NCI-H2029 treated with DMSO at 0.1 percent for 48 hours (cell line): ENCODE results near the gene HLCS.

Source experiments
- DNase-seq: peaks from one replicate; lab custom pipeline; 2025; lab: John Stamatoyannopoulos, UW

Gene HLCS

GRCh38 chr21:36806103-36806502, 160.4 kb downstream of the HLCS start:
- no peak for DNase-seq

DNA sequence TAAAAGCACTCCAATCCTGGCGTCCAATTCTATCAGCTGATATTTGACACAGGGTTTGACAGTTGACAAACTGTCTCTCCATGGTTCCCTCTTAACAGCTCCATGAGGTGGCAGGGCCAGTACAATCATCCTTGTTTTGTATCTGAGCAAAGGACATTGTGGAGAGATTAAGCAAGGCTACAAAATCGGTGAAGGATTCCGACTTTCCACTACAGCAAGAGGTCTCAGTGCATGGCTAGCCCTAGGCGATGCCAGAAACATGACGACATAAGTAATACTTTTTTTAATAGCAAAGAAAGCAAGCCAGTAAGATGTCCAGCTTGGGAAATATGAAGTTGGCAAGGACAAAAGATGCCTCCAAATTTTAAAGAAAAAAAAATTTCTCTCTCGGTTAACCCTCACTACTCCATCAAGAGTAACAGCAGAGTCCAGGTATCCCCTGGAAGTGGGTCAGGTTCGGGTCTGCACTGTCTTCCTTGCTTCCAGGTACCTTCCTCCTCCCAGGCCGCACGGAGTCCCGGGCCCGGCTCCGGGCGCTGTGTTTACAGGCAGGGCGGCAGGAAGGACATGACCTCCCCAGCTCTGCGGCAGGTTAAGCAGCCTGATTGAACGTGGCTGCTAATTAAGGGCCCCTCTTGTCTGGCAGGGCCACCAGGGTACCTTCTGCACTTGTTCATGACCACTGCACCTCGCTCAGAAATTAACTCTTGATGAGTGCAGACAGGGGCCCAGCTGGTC, 161.4 kb downstream of the HLCS start:
- DNase-seq, result no peak

DNA sequence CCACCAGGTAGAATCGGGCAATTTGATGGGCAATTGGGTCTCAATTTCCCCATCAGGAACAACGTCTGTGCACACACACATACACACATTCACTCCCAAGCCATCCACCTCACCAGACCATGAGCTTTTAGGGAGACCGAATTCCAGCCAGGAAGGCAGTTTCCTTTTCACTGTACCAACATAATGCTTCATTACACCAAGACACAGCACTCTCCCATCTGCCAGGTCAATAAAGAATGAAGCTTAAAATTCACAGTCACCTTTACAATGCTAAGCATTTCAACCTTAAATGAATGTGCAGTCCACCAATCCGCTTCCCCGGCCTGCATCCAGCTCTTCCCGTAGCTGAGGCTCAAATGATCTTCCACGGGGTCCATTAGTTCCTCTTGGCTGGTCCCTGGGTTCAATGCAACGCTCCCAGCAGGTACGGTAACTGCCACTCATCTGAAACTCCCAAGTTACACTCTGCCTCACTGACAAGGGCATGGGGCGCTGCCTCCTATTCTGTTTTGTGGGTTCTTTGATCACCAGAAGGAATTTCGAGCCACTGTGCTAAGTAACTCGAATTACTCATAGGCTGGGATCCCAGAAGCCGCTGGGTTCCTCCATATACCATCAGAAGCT, 162.5 kb downstream of the HLCS start:
- DNase-seq, result no peak

- DNase-seq, result no peak
These were observed 163.3 kb downstream of the HLCS start for GRCh38 chr21:36803051-36803645.

GRCh38 chr21:36800734-36801133, 165.7 kb downstream of the HLCS start:
- DNase-seq, result no peak

DNA sequence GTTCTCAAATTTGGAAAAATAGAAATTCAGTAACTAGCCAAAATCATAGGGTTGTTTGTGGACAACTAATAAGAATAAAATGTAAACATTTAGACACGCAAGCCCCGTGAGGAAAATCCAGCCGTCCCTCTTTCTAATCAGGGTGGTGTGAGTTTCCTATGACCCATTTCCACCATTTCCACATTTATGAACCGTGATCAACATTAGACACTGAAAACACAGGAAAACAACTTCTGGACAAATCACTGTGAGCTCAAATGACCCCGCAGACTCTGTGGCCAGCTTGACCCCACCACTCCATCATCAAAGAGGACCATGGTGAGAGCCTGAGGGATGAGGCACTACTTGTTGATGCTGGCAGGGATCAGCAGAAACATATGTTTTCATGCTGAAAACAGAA, 166.6 kb downstream of the HLCS start:
- DNase-seq, result no peak

DNA sequence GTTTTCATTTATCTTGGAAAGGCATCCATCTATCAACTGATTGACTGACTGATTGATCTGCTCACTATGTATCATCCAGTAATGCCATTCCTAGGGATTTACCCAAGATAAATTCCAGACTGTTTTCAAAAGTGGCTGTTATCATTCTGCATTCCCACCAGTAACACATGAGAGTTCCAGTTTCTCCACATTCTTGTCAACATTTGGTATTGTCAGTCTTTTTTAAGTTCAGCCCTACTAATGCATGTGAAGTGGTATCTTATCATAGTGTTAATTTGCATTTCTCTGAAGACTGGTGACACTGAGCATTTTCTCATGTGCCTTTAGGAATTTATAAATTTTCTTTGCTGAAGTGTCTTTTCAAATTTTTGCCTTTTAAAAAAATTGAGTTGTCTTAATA, 168.0 kb downstream of the HLCS start:
- DNase-seq, result no peak

DNA sequence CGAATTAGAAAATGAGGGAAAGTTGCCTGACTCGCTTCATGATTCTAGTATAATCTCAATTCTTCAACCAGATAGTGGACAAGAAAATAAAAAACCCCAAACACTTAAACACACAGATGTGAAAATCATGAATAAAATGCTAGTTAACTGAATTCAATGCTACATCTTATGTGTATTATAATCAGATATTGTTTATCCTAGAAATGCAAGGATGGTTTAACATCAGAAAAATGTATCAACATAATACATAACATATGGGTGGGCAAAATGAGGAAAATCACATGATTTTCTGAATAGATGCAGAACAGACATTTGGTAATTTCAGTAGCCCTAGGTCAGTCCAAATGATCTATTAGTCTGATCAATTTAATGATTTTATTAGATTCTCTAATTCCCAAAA, 170.4 kb downstream of the HLCS start:
- DNase-seq, result no peak

DNA sequence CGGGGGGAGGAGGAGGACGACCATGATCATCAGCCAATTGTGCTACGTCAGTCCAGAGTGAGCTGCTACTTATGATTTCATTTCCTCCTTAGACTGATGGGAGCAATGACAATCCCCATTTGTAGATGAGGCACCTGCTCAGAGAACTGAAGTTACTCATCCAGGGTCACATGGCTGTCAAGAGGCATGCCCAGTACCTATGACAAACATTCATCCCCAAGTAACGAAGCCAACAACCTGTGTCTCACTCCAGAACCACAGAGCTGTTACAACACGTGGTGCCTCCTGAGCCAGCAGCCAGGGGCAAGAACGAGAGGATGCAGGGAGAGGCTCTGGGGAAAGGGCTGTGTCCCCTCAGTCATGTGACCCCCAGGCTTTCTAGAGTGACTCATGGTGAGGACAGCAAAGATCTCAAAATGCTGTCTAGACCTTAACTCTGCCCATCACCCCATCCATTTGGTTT, 173.9 kb downstream of the HLCS start:
- peak; percentile 94 for DNase-seq

DNA sequence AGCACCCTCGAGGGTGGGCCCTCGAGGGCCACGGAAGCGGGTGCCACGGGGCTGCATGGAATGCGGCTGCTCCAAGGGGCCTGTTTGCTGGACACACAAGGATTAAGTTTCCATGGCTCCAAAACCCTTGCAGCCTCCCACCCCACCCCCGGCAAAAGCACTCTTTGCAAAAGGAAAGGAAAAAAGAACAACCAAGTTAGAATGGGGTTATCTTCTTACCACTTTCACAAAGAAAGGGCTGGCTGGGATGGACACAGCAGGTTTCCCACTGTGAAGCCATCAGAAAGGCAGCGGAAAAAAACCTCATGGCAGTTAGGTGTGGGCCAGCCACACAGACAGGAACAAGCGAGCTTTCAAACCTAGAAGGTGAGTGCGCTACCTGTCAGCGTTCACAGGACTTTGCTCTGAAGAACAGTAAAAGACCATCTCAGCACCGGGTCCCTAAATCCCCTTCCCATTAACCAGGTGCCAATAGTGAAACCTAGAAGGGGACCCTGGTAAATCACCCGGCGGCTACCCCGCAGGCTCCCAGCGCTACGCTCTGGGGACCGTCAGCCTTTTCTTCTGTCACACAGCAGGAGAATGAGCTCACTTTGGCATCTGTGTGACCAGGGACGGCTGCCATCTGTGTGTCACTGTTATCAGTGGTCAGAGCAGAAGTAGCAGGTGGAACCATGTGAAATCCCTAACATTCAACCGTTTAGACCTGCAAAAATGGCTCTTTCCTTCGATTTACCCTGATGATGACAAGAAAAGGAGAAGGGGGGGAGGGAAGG, 174.6 kb downstream of the HLCS start:
- DNase-seq, result peak; percentile 83

DNA sequence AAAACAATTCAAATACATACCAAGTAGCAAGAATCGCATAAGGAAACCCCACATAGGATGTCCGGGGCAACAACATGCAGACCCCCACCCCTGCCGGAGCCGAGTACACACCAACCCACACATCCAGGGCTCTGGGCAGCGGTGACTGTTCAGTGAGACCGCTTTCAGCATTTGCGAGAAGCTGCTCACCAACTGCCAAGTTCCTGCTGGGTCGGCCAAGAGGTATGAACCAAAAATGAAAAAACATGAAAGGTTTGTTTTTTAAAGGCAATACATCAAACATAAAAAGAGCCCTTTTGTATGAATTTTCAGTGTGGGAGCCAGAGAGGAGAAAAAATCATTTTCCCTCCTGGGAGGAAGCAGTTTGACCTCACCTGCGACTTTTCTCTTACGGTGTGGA, 175.3 kb downstream of the HLCS start:
- no peak for DNase-seq

GRCh38 chr21:36790616-36791015, 175.9 kb downstream of the HLCS start:
- DNase-seq, result no peak

DNA sequence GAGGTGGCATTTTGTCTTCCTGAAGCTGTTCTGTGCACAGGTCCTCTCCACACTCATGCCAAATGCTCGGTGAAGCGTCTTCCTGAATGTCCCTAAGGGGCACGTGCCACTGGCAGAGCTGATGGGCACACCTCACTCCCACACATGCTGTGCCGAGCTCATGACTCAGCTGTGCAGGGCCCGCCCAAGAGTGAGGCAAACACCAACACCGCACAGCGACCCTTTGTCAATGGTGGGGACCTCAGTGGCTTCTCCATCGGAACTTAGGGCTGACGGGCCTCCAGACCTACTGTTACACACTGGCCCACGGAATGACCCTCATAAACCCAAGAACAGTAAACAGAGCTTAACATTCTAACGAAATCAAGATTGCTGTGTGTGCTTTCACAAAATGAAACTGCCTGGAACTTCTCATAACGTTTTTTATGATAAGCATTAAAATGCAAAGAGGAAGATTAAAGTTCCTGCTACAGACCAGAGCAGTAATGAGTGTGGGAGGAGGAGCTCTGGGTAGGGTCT, 178.3 kb downstream of the HLCS start:
- DNase-seq, result no peak

- DNase-seq, result no peak
These were observed 180.3 kb downstream of the HLCS start for GRCh38 chr21:36786186-36786585.

- DNase-seq, result no peak
These were observed 180.9 kb downstream of the HLCS start for GRCh38 chr21:36785615-36786014.

DNA sequence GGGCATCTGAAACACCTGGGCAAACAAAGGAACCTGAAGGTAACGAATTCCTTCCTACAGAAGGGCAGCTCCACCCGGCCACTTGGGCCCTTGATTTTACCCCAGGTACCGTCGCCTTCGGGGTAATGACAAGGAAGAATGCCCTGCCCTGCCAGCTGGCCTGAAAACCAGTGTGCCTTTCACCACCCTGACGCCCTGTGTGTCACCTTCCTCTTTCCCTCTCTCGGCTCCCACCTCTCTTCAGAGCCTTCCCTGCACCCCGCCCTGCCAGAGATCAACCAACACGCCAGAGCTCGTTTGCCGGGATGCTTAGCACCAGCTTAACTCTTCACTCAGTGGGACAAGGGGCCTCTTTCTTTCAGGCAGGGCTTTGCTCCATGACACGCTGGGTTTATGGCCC, 181.5 kb downstream of the HLCS start:
- DNase-seq, result no peak

DNA sequence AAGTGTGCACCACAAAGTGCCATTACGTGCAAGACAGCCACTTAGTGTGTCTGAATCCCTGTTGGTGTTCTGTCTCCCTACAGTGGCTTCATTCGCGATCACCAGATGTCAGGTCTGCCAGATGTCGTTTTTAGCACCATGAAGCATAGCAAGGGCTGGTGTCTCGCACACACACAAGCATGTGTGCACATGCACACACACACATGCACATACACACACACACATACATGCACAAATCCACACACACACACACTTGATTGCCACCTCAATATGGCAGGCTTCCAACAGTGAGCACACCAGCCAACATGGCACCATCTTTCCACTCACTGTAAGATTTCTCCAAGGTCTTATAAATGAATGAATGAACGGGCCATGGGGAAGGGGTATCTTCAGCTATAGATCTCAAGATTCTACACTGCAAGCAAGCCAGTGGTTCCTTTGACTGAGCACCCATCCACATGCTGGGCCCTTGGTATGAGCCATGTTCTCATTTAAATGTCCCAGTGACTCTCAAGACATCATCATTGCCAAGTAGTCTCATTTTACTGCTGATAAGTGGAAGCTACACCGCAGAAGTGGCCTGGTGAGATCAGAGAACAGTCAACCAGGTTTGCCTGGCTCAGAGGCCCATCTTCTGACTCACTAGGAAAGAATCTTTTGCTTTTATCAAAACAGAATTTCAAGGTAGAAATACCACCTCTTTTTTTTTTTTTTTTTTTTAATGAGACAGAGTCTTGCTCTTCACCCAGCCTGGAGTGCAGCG, 182.7 kb downstream of the HLCS start:
- DNase-seq, result no peak

GRCh38 chr21:36780861-36781260, 185.6 kb downstream of the HLCS start:
- DNase-seq, result no peak

DNA sequence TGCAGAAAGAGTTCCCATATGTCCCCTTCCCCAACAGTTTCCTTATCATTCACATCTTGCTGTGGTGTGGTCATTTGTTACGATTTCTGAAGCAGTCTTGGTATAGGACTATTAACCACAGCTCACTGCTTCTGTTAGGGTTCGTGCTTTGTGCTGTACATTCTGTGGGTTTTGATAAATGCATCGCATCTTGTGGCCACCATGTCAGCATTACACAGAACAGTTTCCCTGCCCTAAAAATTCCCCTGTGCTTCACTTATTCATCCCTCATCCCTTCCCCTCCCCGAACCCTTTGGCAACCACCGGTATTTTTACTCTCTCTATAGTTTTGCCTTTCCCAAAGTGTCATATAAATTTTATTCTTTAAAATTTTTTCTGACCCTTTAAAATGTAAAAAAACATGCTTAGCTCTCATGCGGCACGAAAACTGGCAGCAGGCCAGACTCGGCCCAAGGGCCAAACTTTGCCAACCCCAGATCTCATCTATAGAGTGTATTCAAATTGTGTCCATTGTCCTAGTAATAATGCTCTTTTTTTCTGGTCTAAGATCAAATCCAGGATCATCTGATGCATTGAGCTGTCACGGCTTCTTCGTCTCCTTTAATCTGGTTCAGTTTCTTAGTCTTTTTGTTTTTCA, 189.4 kb downstream of the HLCS start:
- no peak for DNase-seq

DNA sequence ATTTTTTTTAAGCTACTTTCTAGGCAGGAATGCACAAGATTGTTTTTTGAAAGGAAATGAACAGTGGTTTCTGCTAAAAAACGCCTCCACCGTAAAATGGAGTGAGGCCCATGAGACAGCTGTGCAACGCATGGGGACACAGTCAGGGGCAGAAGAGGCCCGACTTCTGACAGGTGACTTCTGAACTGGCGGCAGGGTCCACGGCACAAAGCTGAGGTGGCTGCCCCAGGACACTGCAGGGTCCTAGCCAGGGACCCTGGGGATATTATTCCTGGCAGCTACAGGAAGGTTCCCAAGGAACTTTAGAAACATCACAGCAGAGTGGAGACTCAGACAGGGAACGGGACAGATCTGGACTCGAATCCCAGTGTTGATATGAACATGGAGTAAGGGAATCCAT, 192.5 kb downstream of the HLCS start:
- DNase-seq, result no peak

GRCh38 chr21:36773117-36773516, 193.4 kb downstream of the HLCS start:
- DNase-seq, result no peak
